SJSA1 (cell line): ENCODE measurements around the gene LNPEP. TPM values are rescaled to one million over a fixed set of nuclear protein-coding genes. Genes with fewer than 3 reads are reported as not detected.
A peak's percentile ranks its signal among the peaks of the same experiment; 100 is the strongest.

Experiments used
- DNase-seq, 2 experiments: peaks; one replicate each; pipeline ENCODE4 v3.0.0-alpha.2; 2015 to 2020; ENCODE audit warnings: low spot score in 2 of 2, low read depth in 1 of 2
- H3K27ac ChIP-seq: fragments of 250-450 bp; sonication (Bioruptor Pico); 2 replicates; pipeline ENCODE4 v1.5.1; 2020; ENCODE audit warnings: mild to moderate bottlenecking, moderate library complexity
- H3K27me3 ChIP-seq: fragments of 250-450 bp; sonication (Bioruptor Pico); replicated peaks from 2 replicates; pipeline ENCODE4 v1.5.1; 2020; ENCODE audit warnings: mild to moderate bottlenecking, moderate library complexity
- H3K36me3 ChIP-seq: fragments of 250-450 bp; sonication (Bioruptor Pico); 2 replicates; pipeline ENCODE4 v1.5.1; 2020; ENCODE audit warnings: mild to moderate bottlenecking
- H3K4me1 ChIP-seq: fragments of 250-450 bp; sonication (Bioruptor Pico); replicated peaks from 2 replicates; pipeline ENCODE4 v1.6.1; 2021; ENCODE audit warnings: mild to moderate bottlenecking
- H3K4me3 ChIP-seq: fragments of 250-450 bp; sonication (Bioruptor Pico); 2 replicates; pipeline ENCODE4 v1.5.1; 2020; ENCODE audit warnings: mild to moderate bottlenecking
- H3K9me3 ChIP-seq: fragments of 250-450 bp; sonication (Bioruptor Pico); replicated peaks from 2 replicates; pipeline ENCODE4 v1.5.1; 2020; ENCODE audit warnings: mild to moderate bottlenecking
- total RNA-seq: library from RNA; depleted of rRNA; stranded (reverse); fragments of >200 nt; shearing (Covaris generic); gene quantifications from 2 replicates; pipeline ENCODE4 v1.2.3, GENCODE V29; 2014

LNPEP gene
- total RNA-seq, 1 experiment from 2014 or later, result 23.7 TPM

GRCh38 chr5:97006454-97007060, 70.7 kb downstream of the LNPEP start:
- H3K27ac ChIP-seq, result no peak overlapping the region
- no peak for DNase-seq
- peaks cover 10% of the 10 kb centered on the region; the same call in 1 of the 2 replicates for H3K4me1 ChIP-seq
- 0 out of 2 replicates have a peak, but pooled peaks cover 2% of the 10 kb centered on the region for H3K36me3 ChIP-seq
- H3K9me3 ChIP-seq, result no peaks in the 10 kb centered on the region
- no peaks in the 10 kb centered on the region for H3K27me3 ChIP-seq
- no peak overlapping the region for H3K4me3 ChIP-seq

GRCh38 chr5:97009212-97009898, 73.5 kb downstream of the LNPEP start:
- Histone ChIP-seq H3K4me1 (no peaks in the 10 kb centered on the region), H3K36me3 (0 out of 2 replicates have a peak, but pooled peaks cover 2% of the 10 kb centered on the region), H3K27ac (no peak overlapping the region), H3K4me3 (no peak overlapping the region), H3K9me3 (no peaks in the 10 kb centered on the region), H3K27me3 (no peaks in the 10 kb centered on the region)
- no peak for DNase-seq

GRCh38 chr5:97009921-97010320, 74.0 kb downstream of the LNPEP start:
- Histone ChIP-seq H3K36me3 (0 out of 2 replicates have a peak, but pooled peaks cover 5% of the 10 kb centered on the region), H3K4me1 (no peaks in the 10 kb centered on the region), H3K27ac (no peak overlapping the region), H3K9me3 (no peaks in the 10 kb centered on the region), H3K27me3 (no peaks in the 10 kb centered on the region), H3K4me3 (no peak overlapping the region)
- no peak for DNase-seq

- Histone ChIP-seq H3K4me1 (no peaks in the 10 kb centered on the region), H3K36me3 (0 out of 2 replicates have a peak, but pooled peaks cover 6% of the 10 kb centered on the region), H3K27ac (no peak overlapping the region), H3K9me3 (no peaks in the 10 kb centered on the region), H3K4me3 (no peak overlapping the region), H3K27me3 (no peaks in the 10 kb centered on the region)
- DNase-seq, result no peak
These were observed 74.7 kb downstream of the LNPEP start for GRCh38 chr5:97010606-97011005.

GRCh38 chr5:97011567-97011966, 75.7 kb downstream of the LNPEP start:
- Histone ChIP-seq H3K4me1 (no peaks in the 10 kb centered on the region), H3K4me3 (no peak overlapping the region), H3K36me3 (0 out of 2 replicates have a peak, but pooled peaks cover 6% of the 10 kb centered on the region), H3K27ac (no peak overlapping the region), H3K9me3 (no peaks in the 10 kb centered on the region), H3K27me3 (no peaks in the 10 kb centered on the region)
- no peak for DNase-seq

GRCh38 chr5:97019435-97020117, 83.7 kb downstream of the LNPEP start:
- peaks cover 10% of the 10 kb centered on the region for H3K4me1 ChIP-seq
- H3K27me3 ChIP-seq, result no peaks in the 10 kb centered on the region
- H3K27ac ChIP-seq, result peak overlapping the region; percentile 60
- H3K9me3 ChIP-seq, result no peaks in the 10 kb centered on the region
- DNase-seq, result peak; percentile 57 to 67
- H3K4me3 ChIP-seq, result no peak overlapping the region
- H3K36me3 ChIP-seq, result peaks cover 17% of the 10 kb centered on the region

- Histone ChIP-seq H3K27ac (no peak overlapping the region), H3K9me3 (no peaks in the 10 kb centered on the region), H3K4me1 (peaks cover 10% of the 10 kb centered on the region), H3K27me3 (no peaks in the 10 kb centered on the region), H3K36me3 (peaks cover 18% of the 10 kb centered on the region), H3K4me3 (no peak overlapping the region)
- DNase-seq, result no peak
These were observed 85.5 kb downstream of the LNPEP start for GRCh38 chr5:97021416-97021815.

GRCh38 chr5:97022898-97023297, 87.0 kb downstream of the LNPEP start:
- Histone ChIP-seq H3K27ac (no peak overlapping the region), H3K4me3 (no peak overlapping the region), H3K4me1 (peaks cover 10% of the 10 kb centered on the region), H3K27me3 (no peaks in the 10 kb centered on the region), H3K9me3 (no peaks in the 10 kb centered on the region), H3K36me3 (peaks cover 23% of the 10 kb centered on the region)
- no peak for DNase-seq

- H3K27ac ChIP-seq, result peak overlapping the region; percentile 34
- H3K27me3 ChIP-seq, result no peaks in the 10 kb centered on the region
- H3K9me3 ChIP-seq, result no peaks in the 10 kb centered on the region
- H3K36me3 ChIP-seq, result peaks cover 24% of the 10 kb centered on the region
- no peak for DNase-seq
- no peak overlapping the region for H3K4me3 ChIP-seq
- no peaks in the 10 kb centered on the region for H3K4me1 ChIP-seq
These were observed 90.8 kb downstream of the LNPEP start for GRCh38 chr5:97026721-97027120.

GRCh38 chr5:97037819-97038218, 101.9 kb downstream of the LNPEP start:
- H3K4me1 ChIP-seq, result no peaks in the 10 kb centered on the region
- no peak overlapping the region for H3K27ac ChIP-seq
- no peaks in the 10 kb centered on the region for H3K9me3 ChIP-seq
- no peak overlapping the region for H3K4me3 ChIP-seq
- H3K27me3 ChIP-seq, result no peaks in the 10 kb centered on the region
- H3K36me3 ChIP-seq, result no peaks in the 10 kb centered on the region
- no peak for DNase-seq

- no peak overlapping the region for H3K4me3 ChIP-seq
- H3K27me3 ChIP-seq, result no peaks in the 10 kb centered on the region
- no peak for DNase-seq
- no peaks in the 10 kb centered on the region for H3K36me3 ChIP-seq
- H3K9me3 ChIP-seq, result no peaks in the 10 kb centered on the region
- no peak overlapping the region for H3K27ac ChIP-seq
- no peaks in the 10 kb centered on the region for H3K4me1 ChIP-seq
These were observed 105.4 kb downstream of the LNPEP start for GRCh38 chr5:97041239-97041638.

GRCh38 chr5:97042996-97043395, 107.1 kb downstream of the LNPEP start:
- H3K27ac ChIP-seq, result no peak overlapping the region
- no peaks in the 10 kb centered on the region for H3K9me3 ChIP-seq
- no peak overlapping the region for H3K4me3 ChIP-seq
- H3K36me3 ChIP-seq, result no peaks in the 10 kb centered on the region
- H3K27me3 ChIP-seq, result no peaks in the 10 kb centered on the region
- H3K4me1 ChIP-seq, result no peaks in the 10 kb centered on the region
- DNase-seq, result no peak

- H3K27ac ChIP-seq, result no peak overlapping the region
- no peak for DNase-seq
- H3K9me3 ChIP-seq, result no peaks in the 10 kb centered on the region
- H3K4me3 ChIP-seq, result no peak overlapping the region
- no peaks in the 10 kb centered on the region for H3K4me1 ChIP-seq
- H3K27me3 ChIP-seq, result no peaks in the 10 kb centered on the region; the same call in 1 of the 2 replicates
- H3K36me3 ChIP-seq, result no peaks in the 10 kb centered on the region
These were observed 107.6 kb downstream of the LNPEP start for GRCh38 chr5:97043511-97043910.

GRCh38 chr5:97044052-97044451, 108.2 kb downstream of the LNPEP start:
- Histone ChIP-seq H3K4me1 (no peaks in the 10 kb centered on the region), H3K9me3 (no peaks in the 10 kb centered on the region), H3K27ac (no peak overlapping the region), H3K36me3 (no peaks in the 10 kb centered on the region), H3K27me3 (no peaks in the 10 kb centered on the region; the same call in 1 of the 2 replicates), H3K4me3 (no peak overlapping the region)
- no peak for DNase-seq
